Esophagus squamous epithelium (tissue), 4 donors: ENCODE results near the gene ZNF217.
"Not testable (repeated sequence)": the region's sequence is repeated elsewhere in the genome, so short reads cannot be mapped to it uniquely, and the experiment has no call there.

Experiments used
- CTCF ChIP-seq, 6 experiments: fragments of 450-650 bp in 4 of 6; fragments of 200-600 bp in 2 of 6; sonication (generic) in 2 of 6; IDR thresholded peaks; one replicate each; pipeline ENCODE4 v1.5.1; 2016 to 2019; ENCODE audit warnings: antibody characterized with exemption in 6 of 6, mild to moderate bottlenecking in 4 of 6, moderate library complexity in 4 of 6
- POLR2A ChIP-seq, 4 donors: fragments of 450-650 bp; IDR thresholded peaks; one replicate each; pipeline ENCODE4 v1.6.1; 2017; ENCODE audit warnings: antibody characterized with exemption in 4 of 4, mild to moderate bottlenecking in 4 of 4, moderate library complexity in 3 of 4

DNA sequence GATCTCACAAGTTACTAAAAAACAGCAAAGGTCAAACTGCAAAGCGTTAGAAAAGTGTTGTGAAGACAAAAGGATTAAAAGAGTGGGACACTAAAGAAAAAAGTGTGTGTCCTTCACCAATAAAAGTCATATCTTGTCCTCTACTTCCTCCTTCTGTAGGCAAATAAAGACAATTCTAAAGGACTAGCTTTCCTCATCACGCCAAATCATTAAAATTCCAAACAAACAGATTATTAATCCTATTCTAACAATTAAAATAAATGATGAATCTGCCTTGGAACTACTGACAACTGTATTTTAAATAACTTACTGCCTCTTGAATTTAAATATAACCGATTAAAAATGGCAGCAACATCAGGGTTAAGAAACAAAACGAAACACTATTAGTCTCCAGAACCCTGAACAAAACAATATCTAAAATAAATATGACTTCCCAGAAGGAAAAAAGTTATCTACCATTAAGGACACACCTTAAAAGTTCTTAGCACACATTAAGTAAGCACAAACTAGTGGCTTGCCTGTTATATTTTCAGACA, 2.4 kb downstream of the ZNF217 start:
- not testable (repeated sequence) for TF ChIP-seq POLR2A, CTCF (IDR thresholded peaks at IDR 0.05)
